Activated B cell treated with CpG ODN at 0.5 μM for 24 hours (primary cell): ENCODE measurements around the gene FAM184A. TPM values are rescaled to one million over a fixed set of nuclear protein-coding genes. Genes with fewer than 3 reads are reported as not detected.

Experiments
- ATAC-seq: fragments of 200-7000 bp; cut with Tn5 transposase; one replicate; pipeline ENCODE4 v1.10.0; 2021; ENCODE audit warnings: low read depth, mild to moderate bottlenecking, moderate library complexity
- CTCF ChIA-PET: fragments of 350-600 bp; sonication (Branson Sonifier 250); formaldehyde crosslinking; loops from one replicate; lab custom pipeline; 2021; ENCODE audit warnings: antibody characterized with exemption; lab: Charles Lee
- POLR2A ChIA-PET: fragments of 350-600 bp; sonication (Branson Sonifier 250); formaldehyde crosslinking; loops from one replicate; lab custom pipeline; 2021; ENCODE audit warnings: antibody characterized with exemption; lab: Charles Lee
- DNase-seq: peaks from one replicate; pipeline ENCODE4 v3.0.0; 2022
- H3K27ac Mint-ChIP-seq: one replicate; pipeline ENCODE4 v1.8.0; 2020; ENCODE audit warnings: mixed read lengths
- H3K27me3 Mint-ChIP-seq: one replicate; pipeline ENCODE4 v1.8.0; 2021; ENCODE audit warnings: mixed read lengths
- H3K36me3 Mint-ChIP-seq: one replicate; pipeline ENCODE4 v1.8.0; 2021; ENCODE audit warnings: low read depth, mixed read lengths
- H3K4me1 Mint-ChIP-seq: one replicate; pipeline ENCODE4 v1.8.0; 2021; ENCODE audit warnings: mixed read lengths
- H3K4me3 Mint-ChIP-seq: one replicate; pipeline ENCODE4 v1.8.0; 2020; ENCODE audit warnings: mild to moderate bottlenecking, mixed read lengths
- H3K9me3 Mint-ChIP-seq: one replicate; pipeline ENCODE4 v1.8.0; 2020; ENCODE audit warnings: mixed read lengths
- intact Hi-C: fragments of 100-400 bp; cut with micrococcal nuclease; formaldehyde crosslinking; loops from one replicate; pipeline ENCODE4 v1.15.1; 2024
- total RNA-seq: library from RNA; stranded (reverse); gene quantifications from 2 replicates; pipeline ENCODE4 v1.2.3, GENCODE V29; 2022
- TF ChIP-seq, protein P1 (sequence below): fragments of 200-600 bp; IDR thresholded peaks from one replicate; pipeline ENCODE4 v1.8.0; 2022; ENCODE audit warnings: antibody characterized with exemption, mild to moderate bottlenecking

FAM184A gene
- total RNA-seq, 1 donor from 2014 or later: 1.1 TPM

- no peak overlapping the region for H3K27ac Mint-ChIP-seq
- TF ChIP-seq, protein P1, sequence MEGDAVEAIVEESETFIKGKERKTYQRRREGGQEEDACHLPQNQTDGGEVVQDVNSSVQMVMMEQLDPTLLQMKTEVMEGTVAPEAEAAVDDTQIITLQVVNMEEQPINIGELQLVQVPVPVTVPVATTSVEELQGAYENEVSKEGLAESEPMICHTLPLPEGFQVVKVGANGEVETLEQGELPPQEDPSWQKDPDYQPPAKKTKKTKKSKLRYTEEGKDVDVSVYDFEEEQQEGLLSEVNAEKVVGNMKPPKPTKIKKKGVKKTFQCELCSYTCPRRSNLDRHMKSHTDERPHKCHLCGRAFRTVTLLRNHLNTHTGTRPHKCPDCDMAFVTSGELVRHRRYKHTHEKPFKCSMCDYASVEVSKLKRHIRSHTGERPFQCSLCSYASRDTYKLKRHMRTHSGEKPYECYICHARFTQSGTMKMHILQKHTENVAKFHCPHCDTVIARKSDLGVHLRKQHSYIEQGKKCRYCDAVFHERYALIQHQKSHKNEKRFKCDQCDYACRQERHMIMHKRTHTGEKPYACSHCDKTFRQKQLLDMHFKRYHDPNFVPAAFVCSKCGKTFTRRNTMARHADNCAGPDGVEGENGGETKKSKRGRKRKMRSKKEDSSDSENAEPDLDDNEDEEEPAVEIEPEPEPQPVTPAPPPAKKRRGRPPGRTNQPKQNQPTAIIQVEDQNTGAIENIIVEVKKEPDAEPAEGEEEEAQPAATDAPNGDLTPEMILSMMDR: no peak
- intact Hi-C loops: no loop called here
- POLR2A ChIA-PET: no interaction called here
- H3K4me3 Mint-ChIP-seq: no peak overlapping the region
- CTCF ChIA-PET: no interaction called here
- no peaks in the 10 kb centered on the region for H3K36me3 Mint-ChIP-seq
- no peaks in the 10 kb centered on the region for H3K27me3 Mint-ChIP-seq
- DNase-seq: no peak
- ATAC-seq: no peak
- no peaks in the 10 kb centered on the region for H3K4me1 Mint-ChIP-seq
- H3K9me3 Mint-ChIP-seq: no peaks in the 10 kb centered on the region
These were observed 118.6 kb downstream of the FAM184A start for GRCh38 chr6:118959903-118960302.

DNA sequence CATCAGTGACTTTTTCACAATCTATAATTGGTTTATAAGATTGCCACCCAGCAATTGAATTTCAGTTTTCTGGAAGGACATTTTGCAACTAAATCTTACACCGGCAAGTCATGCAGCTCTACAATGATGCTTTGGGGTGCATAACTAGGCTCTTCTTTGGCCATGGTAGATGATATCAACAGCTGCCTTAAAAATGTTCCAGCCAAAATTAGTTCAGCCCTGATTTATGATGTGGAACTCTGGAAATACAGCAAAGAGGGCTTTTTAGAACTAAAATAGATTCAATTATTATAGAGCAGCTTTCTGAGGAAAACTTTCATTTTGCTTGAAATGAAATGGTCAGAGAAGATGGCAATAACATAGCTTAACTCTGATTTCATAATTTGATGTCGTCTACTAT lies 125.1 kb downstream of the FAM184A start:
- no peaks in the 10 kb centered on the region for H3K36me3 Mint-ChIP-seq
- H3K27ac Mint-ChIP-seq: no peak overlapping the region
- H3K9me3 Mint-ChIP-seq: peaks cover 4% of the 10 kb centered on the region
- ATAC-seq (no peak), DNase-seq (no peak)
- ChIA-PET CTCF (no interaction called here), POLR2A (no interaction called here)
- TF ChIP-seq, protein P1: no peak
- H3K4me1 Mint-ChIP-seq: peaks cover 10% of the 10 kb centered on the region
- H3K27me3 Mint-ChIP-seq: no peaks in the 10 kb centered on the region
- intact Hi-C loops: no loop called here
- H3K4me3 Mint-ChIP-seq: no peak overlapping the region

- peaks cover 10% of the 10 kb centered on the region for H3K4me1 Mint-ChIP-seq
- intact Hi-C loops: no loop called here
- no peaks in the 10 kb centered on the region for H3K36me3 Mint-ChIP-seq
- TF ChIP-seq, protein P1: no peak
- no peak overlapping the region for H3K4me3 Mint-ChIP-seq
- CTCF ChIA-PET: no interaction called here
- peaks cover 4% of the 10 kb centered on the region for H3K9me3 Mint-ChIP-seq
- ATAC-seq (no peak), DNase-seq (no peak)
- POLR2A ChIA-PET: no interaction called here
- no peak overlapping the region for H3K27ac Mint-ChIP-seq
- no peaks in the 10 kb centered on the region for H3K27me3 Mint-ChIP-seq
These were observed 125.8 kb downstream of the FAM184A start for GRCh38 chr6:118952683-118953082.

- intact Hi-C loops: no loop called here
- DNase-seq (no peak), ATAC-seq (no peak)
- Mint-ChIP-seq H3K4me1 (peaks cover 9% of the 10 kb centered on the region), H3K27ac (no peak overlapping the region), H3K4me3 (no peak overlapping the region), H3K9me3 (peaks cover 33% of the 10 kb centered on the region), H3K36me3 (peaks cover 8% of the 10 kb centered on the region), H3K27me3 (no peaks in the 10 kb centered on the region)
- CTCF ChIA-PET: no interaction called here
- POLR2A ChIA-PET: no interaction called here
- TF ChIP-seq, protein P1: no peak
These were observed 133.2 kb downstream of the FAM184A start for GRCh38 chr6:118945217-118945616.

DNA sequence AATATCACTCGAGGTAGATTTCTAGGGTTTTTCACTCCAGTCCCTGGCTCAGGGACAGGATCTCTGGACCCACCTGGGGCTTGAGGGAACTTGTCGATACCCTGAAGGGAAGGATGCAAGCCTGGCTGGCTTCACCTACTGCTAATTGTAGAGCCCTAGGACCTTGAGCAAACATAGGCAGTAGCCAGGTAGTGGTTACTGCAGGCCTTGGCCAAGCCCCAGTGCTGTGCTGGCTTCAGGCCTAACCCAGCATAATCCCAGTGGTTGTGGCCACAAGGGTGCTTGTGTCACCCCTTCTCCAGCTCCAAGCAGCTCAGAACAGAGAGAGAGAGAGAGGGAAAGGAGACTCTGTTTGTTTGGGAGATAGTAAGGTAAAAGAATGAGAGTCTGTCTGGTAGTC lies 137.7 kb downstream of the FAM184A start:
- no peak overlapping the region for H3K4me3 Mint-ChIP-seq
- intact Hi-C loops: no loop called here
- peaks cover 23% of the 10 kb centered on the region for H3K9me3 Mint-ChIP-seq
- DNase-seq: no peak
- TF ChIP-seq, protein P1: no peak
- ATAC-seq: no peak
- ChIA-PET CTCF (no interaction called here), POLR2A (no interaction called here)
- H3K36me3 Mint-ChIP-seq: peaks cover 8% of the 10 kb centered on the region
- H3K4me1 Mint-ChIP-seq: peaks cover 27% of the 10 kb centered on the region
- H3K27ac Mint-ChIP-seq: peak overlapping the region; percentile 56
- no peaks in the 10 kb centered on the region for H3K27me3 Mint-ChIP-seq
